AG09309 (cell line): ENCODE results near the gene PREX1.

Source experiments
- DNase-seq: peaks from one replicate; pipeline ENCODE4 v3.0.0-alpha.2; 2010; ENCODE audit warnings: low read depth
- H3K4me3 ChIP-seq: 2 replicates; pipeline ENCODE4 v1.5.1; 2011; ENCODE audit warnings: mild to moderate bottlenecking, low read depth, low read length, moderate library complexity; ENCODE audit not compliant: control insufficient read depth
- TF ChIP-seq, protein P1 (sequence below): IDR thresholded peaks from 2 replicates; pipeline ENCODE4 v1.5.1; 2011; ENCODE audit warnings: mild to moderate bottlenecking, low read depth, low read length, inconsistent platforms; ENCODE audit not compliant: insufficient read depth, control insufficient read depth; ENCODE audit errors: missing control alignments

PREX1 gene

DNA sequence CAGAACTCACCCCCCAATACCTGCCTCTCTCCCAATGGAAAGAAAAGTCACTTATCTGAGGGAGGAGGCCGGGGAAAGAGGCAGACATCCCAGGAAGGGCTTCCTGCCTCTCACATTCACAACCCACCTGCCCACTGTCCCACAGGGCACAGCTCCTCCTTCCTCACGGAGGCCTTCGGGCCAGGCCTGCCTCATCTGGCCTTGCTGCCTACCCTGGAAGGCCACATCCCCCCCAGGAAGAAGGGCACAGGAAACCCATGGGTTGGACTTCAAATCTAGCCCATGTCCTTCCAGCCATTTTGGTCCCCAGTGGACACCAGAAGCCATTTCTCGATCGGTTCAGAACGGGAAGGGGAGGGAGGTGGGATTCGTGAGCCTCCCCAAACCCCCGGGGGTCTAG lies 162.0 kb downstream of the PREX1 start:
- H3K4me3 ChIP-seq: no peak overlapping the region
- TF ChIP-seq, protein P1, sequence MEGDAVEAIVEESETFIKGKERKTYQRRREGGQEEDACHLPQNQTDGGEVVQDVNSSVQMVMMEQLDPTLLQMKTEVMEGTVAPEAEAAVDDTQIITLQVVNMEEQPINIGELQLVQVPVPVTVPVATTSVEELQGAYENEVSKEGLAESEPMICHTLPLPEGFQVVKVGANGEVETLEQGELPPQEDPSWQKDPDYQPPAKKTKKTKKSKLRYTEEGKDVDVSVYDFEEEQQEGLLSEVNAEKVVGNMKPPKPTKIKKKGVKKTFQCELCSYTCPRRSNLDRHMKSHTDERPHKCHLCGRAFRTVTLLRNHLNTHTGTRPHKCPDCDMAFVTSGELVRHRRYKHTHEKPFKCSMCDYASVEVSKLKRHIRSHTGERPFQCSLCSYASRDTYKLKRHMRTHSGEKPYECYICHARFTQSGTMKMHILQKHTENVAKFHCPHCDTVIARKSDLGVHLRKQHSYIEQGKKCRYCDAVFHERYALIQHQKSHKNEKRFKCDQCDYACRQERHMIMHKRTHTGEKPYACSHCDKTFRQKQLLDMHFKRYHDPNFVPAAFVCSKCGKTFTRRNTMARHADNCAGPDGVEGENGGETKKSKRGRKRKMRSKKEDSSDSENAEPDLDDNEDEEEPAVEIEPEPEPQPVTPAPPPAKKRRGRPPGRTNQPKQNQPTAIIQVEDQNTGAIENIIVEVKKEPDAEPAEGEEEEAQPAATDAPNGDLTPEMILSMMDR: no peak
- no peak for DNase-seq

DNA sequence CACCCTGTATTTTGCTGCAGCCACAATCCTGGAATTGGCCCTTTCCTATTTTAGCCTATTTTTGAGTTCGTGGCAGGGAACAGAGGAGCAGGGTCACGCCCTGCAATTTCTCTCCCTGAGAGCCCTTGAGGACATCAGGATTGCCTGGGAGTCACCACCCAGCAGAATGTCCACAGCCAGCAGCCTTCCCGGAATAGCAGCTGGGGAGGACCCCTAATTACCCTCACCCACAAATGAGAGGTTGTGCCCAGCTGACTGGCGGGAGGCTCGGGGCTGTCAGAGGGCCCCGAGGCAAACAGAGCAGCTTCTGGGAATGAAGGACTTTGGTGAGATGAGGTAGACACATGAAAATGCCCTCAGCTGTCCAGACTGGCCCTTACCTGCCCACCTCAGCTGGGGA lies 165.1 kb downstream of the PREX1 start:
- TF ChIP-seq, protein P1: no peak
- no peak for DNase-seq

DNA sequence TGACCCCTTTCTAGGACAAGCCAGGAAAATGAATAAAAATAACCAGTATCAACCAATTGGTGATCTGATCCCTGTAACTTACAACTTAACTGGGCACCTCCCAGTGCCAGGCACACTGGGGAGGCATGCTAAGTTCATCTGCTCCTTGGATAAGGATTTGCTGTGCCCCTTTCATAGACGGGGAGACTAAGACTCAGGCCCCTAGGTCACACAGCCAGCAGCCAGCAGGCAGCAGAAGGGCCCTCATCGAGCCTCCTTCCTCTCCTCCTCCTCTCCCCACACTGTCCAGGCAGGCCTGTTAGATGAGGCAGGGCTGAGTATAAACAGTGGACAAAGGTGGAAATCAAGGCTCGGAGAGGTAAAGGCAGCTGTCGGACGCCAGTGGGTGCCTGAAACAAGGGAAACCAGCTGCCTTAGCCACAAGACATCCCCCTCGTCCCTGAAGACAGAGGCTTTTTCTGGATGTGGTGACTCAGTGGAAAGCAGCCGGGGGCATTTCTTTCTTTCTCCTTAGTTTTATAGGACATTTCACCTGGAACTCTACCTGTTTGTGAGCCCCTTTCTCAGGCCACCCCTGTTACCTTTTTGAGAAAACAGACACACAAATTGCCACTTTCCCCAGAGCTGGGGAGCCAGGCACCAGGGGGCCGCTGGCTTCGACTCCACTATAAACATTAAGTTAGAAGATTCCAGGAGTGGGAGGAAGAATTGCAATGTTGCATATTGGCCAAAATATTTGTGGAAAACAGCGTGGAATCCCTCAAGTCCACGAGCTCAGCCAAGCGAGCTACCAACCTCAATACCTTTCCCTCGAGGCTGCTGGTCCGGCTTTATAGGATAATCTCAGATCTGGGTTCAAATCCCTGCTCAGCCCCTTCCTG lies 166.0 kb downstream of the PREX1 start:
- no peak overlapping the region for H3K4me3 ChIP-seq
- no peak for DNase-seq
- TF ChIP-seq, protein P1: peak; percentile 58

More for the DNA sequence above, 165.1 kb downstream of the PREX1 start:
- no peak overlapping the region for H3K4me3 ChIP-seq

DNA sequence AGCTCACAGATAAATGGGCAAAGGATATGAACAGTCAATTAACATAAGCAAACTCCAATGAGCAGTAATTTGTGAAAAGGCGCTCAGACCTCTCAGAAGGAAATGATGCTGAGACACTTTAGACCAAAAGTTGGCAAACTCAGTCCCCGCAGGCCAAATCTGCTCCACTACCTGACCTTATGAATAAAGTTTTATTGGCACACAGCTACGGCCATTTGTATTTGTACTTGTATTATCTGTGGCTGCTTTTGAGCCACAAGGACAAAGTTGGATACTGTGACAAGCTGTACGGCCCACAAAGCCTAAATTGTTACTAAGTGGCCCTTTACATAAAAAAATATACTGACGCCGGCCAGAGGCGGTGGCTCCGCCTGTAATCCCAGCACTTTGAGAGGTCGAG lies 167.0 kb downstream of the PREX1 start:
- no peak for DNase-seq
- TF ChIP-seq, protein P1: no peak
- H3K4me3 ChIP-seq: no peak overlapping the region

DNA sequence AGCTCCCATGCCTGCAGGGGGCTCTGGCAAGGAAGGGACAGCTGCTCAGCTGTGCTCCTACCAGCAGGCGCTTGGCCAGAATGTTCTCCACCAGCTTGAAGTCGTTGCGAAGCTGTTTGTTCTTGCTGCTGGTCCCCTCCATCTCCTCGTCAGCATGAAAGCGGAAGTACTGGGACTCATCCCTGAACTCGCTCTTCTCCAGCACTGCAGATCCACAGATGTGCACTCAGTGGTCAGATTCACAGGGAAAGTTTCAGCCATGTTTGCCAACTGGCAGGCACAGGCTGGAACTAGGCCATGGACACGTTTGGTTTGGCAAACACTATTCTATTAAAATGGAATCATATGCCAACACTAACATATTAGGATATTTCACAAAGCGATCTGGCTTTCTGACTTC lies 167.9 kb downstream of the PREX1 start:
- TF ChIP-seq, protein P1: no peak
- no peak for DNase-seq
- no peak overlapping the region for H3K4me3 ChIP-seq

DNA sequence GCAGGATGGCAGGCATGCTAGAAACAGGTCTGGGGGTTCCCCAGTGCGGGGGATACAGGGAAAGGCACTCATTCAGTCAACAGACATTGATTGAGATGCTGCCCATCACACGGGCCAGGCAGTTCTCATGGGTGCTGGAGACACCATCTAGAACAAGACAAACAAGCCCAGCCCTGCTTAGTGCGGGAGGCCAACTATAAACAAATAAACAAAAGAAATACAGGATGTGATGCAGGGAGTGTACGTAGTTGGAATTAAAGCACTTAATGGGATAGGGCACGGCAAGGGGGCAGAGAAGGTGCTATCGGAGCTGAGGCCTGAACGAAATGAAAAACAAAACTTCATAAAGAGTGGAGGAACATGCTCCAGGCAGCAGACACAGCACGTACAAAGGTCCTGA lies 169.3 kb downstream of the PREX1 start:
- H3K4me3 ChIP-seq: no peak overlapping the region
- TF ChIP-seq, protein P1: no peak
- DNase-seq: no peak
